GM19238 (cell line): ENCODE results near the gene MTHFS.
"Not testable (repeated sequence)": the region's sequence is repeated elsewhere in the genome, so short reads cannot be mapped to it uniquely, and the experiment has no call there.

Source experiments
- DNase-seq: peaks from one replicate; pipeline ENCODE4 v3.0.0; 2011; ENCODE audit warnings: low spot score; ENCODE audit not compliant: insufficient read length

Gene MTHFS

GRCh38 chr15:79915776-79916501, 19.1 kb upstream of the MTHFS start:
- not testable (repeated sequence) for DNase-seq

- no peak for DNase-seq
These were observed 17.9 kb upstream of the MTHFS start for GRCh38 chr15:79914728-79915127.

GRCh38 chr15:79909556-79910335, 12.9 kb upstream of the MTHFS start:
- not testable (repeated sequence) for DNase-seq

- no peak for DNase-seq
These were observed 7.5 kb upstream of the MTHFS start for GRCh38 chr15:79904271-79904670.

- DNase-seq = no peak
These were observed 6.8 kb upstream of the MTHFS start for GRCh38 chr15:79903626-79904025.

GRCh38 chr15:79903144-79903543, 6.3 kb upstream of the MTHFS start:
- DNase-seq = no peak

- no peak for DNase-seq
These were observed 5.1 kb upstream of the MTHFS start for GRCh38 chr15:79901958-79902357.

- not testable (repeated sequence) for DNase-seq
These were observed 4.1 kb upstream of the MTHFS start for GRCh38 chr15:79900818-79901378.

- DNase-seq = no peak
These were observed 3.3 kb upstream of the MTHFS start for GRCh38 chr15:79900087-79900486.

- DNase-seq = not testable (repeated sequence)
These were observed 2.0 kb upstream of the MTHFS start for GRCh38 chr15:79898786-79899185.

- DNase-seq = no peak
These were observed 1.6 kb upstream of the MTHFS start for GRCh38 chr15:79898369-79898768.

- DNase-seq = no peak
These were observed 893 bp upstream of the MTHFS start for GRCh38 chr15:79897701-79898113.

GRCh38 chr15:79897380-79897678, 515 bp upstream of the MTHFS start:
- DNase-seq = no peak

GRCh38 chr15:79896131-79896633, 632 bp downstream of the MTHFS start:
- DNase-seq = no peak

GRCh38 chr15:79887054-79887930, 9.5 kb downstream of the MTHFS start:
- no peak for DNase-seq

- DNase-seq = no peak
These were observed 10.7 kb downstream of the MTHFS start for GRCh38 chr15:79886124-79886523.

- no peak for DNase-seq
These were observed 12.6 kb downstream of the MTHFS start for GRCh38 chr15:79884204-79884596.

GRCh38 chr15:79883579-79884203, 13.1 kb downstream of the MTHFS start:
- DNase-seq = no peak

GRCh38 chr15:79881668-79882067, 15.1 kb downstream of the MTHFS start:
- DNase-seq = no peak

GRCh38 chr15:79881254-79881653, 15.6 kb downstream of the MTHFS start:
- DNase-seq = no peak
